ENCODE results near the gene JOSD1.

JOSD1 gene

GRCh38 chr22:38700789-38701628, at the start of gene JOSD1:
Gene JOSD1, minus strand, starts transcription at chr22:38700943. Its CDS starts 956 bp downstream, at chr22:38699987.
- DNase-seq (ENCODE audit: low read depth in 2 of 2) = peak; percentile 92 to 95

GRCh38 chr22:38750104-38750503, 49.4 kb upstream of the JOSD1 start:
- DNase-seq (ENCODE audit: low read depth in 2 of 2) = no peak

GRCh38 chr22:38748487-38749136, 47.9 kb upstream of the JOSD1 start:
- no peak for DNase-seq (ENCODE audit: low read depth in 2 of 2)

- no peak for DNase-seq (ENCODE audit: low read depth in 2 of 2)
Measured at GRCh38 chr22:38745676-38746460, 45.1 kb upstream of the JOSD1 start.

GRCh38 chr22:38744981-38745380, 44.2 kb upstream of the JOSD1 start:
- no peak for DNase-seq (ENCODE audit: low read depth in 2 of 2)

GRCh38 chr22:38742176-38742942, 41.6 kb upstream of the JOSD1 start:
- DNase-seq (ENCODE audit: low read depth in 2 of 2) = no peak

- DNase-seq (ENCODE audit: low read depth in 2 of 2) = no peak
Measured at GRCh38 chr22:38741576-38741975, 40.8 kb upstream of the JOSD1 start.

GRCh38 chr22:38741166-38741565, 40.4 kb upstream of the JOSD1 start:
- DNase-seq (ENCODE audit: low read depth in 2 of 2) = no peak

GRCh38 chr22:38740754-38741153, 40.0 kb upstream of the JOSD1 start:
- DNase-seq (ENCODE audit: low read depth in 2 of 2) = no peak

- DNase-seq (ENCODE audit: low read depth in 2 of 2) = no peak
Measured at GRCh38 chr22:38740116-38740723, 39.5 kb upstream of the JOSD1 start.

GRCh38 chr22:38739300-38740055, 38.7 kb upstream of the JOSD1 start:
- DNase-seq (ENCODE audit: low read depth in 2 of 2) = no peak

GRCh38 chr22:38738475-38739070, 37.8 kb upstream of the JOSD1 start:
- DNase-seq (ENCODE audit: low read depth in 2 of 2) = no peak

- no peak for DNase-seq (ENCODE audit: low read depth in 2 of 2)
Measured at GRCh38 chr22:38737302-38738060, 36.7 kb upstream of the JOSD1 start.

- no peak for DNase-seq (ENCODE audit: low read depth in 2 of 2)
Measured at GRCh38 chr22:38736257-38736570, 35.5 kb upstream of the JOSD1 start.

GRCh38 chr22:38735465-38736256, 34.9 kb upstream of the JOSD1 start:
- DNase-seq (ENCODE audit: low read depth in 2 of 2) = no peak

- no peak for DNase-seq (ENCODE audit: low read depth in 2 of 2)
Measured at GRCh38 chr22:38735126-38735464, 34.4 kb upstream of the JOSD1 start.

GRCh38 chr22:38734421-38735100, 33.8 kb upstream of the JOSD1 start:
- no peak for DNase-seq (ENCODE audit: low read depth in 2 of 2)

GRCh38 chr22:38733724-38734381, 33.1 kb upstream of the JOSD1 start:
- no peak for DNase-seq (ENCODE audit: low read depth in 2 of 2)
